Non-pigmented ciliary epithelial cell (primary cell): ENCODE data around the gene FDXACB1.

Experiments
- DNase-seq: peaks from one replicate; pipeline ENCODE4 v3.0.0-alpha.2; 2010; ENCODE audit warnings: low read depth

Gene FDXACB1

GRCh38 chr11:111878849-111879636 lies at the start of gene FDXACB1, which contains the start of gene CFAP68:
Gene FDXACB1, minus strand, starts transcription at chr11:111879165. Its CDS starts 33 bp downstream, at chr11:111879132.
Gene CFAP68, plus strand, starts transcription at chr11:111879541. Its CDS starts 20 bp downstream, at chr11:111879561.
- DNase-seq, result peak; percentile 87

GRCh38 chr11:111926505-111927391 lies 47.8 kb upstream of the FDXACB1 start:
- peak; percentile 90 for DNase-seq

GRCh38 chr11:111925953-111926352 lies 47.0 kb upstream of the FDXACB1 start:
- DNase-seq, result no peak

- DNase-seq, result no peak
Observed at GRCh38 chr11:111923951-111924350, 45.0 kb upstream of the FDXACB1 start.

GRCh38 chr11:111923351-111923788 lies 44.4 kb upstream of the FDXACB1 start:
- no peak for DNase-seq

GRCh38 chr11:111922803-111923202 lies 43.8 kb upstream of the FDXACB1 start:
- no peak for DNase-seq

- DNase-seq, result no peak
Observed at GRCh38 chr11:111921541-111922230, 42.7 kb upstream of the FDXACB1 start.

GRCh38 chr11:111920908-111921307 lies 41.9 kb upstream of the FDXACB1 start:
- no peak for DNase-seq

GRCh38 chr11:111918390-111919256 lies 39.7 kb upstream of the FDXACB1 start, which contains the start of gene C11orf52:
Gene C11orf52, plus strand, starts transcription at chr11:111918913. Its CDS starts 60 bp downstream, at chr11:111918973.
- DNase-seq, result no peak

GRCh38 chr11:111917788-111918187 lies 38.8 kb upstream of the FDXACB1 start:
- no peak for DNase-seq

GRCh38 chr11:111917312-111917711 lies 38.3 kb upstream of the FDXACB1 start:
- no peak for DNase-seq

- DNase-seq, result no peak
Observed at GRCh38 chr11:111916768-111917167, 37.8 kb upstream of the FDXACB1 start.

- no peak for DNase-seq
Observed at GRCh38 chr11:111913997-111914396, 35.0 kb upstream of the FDXACB1 start.

- no peak for DNase-seq
Observed at GRCh38 chr11:111913031-111913861, 34.3 kb upstream of the FDXACB1 start.

GRCh38 chr11:111912535-111912934 lies 33.6 kb upstream of the FDXACB1 start, which contains the start of gene HSPB2:
Gene HSPB2, plus strand, starts transcription at chr11:111912734. Its CDS starts 96 bp downstream, at chr11:111912830.
- no peak for DNase-seq

GRCh38 chr11:111911563-111912401 lies 32.8 kb upstream of the FDXACB1 start, which contains the start of gene CRYAB:
Gene CRYAB, minus strand, starts transcription at chr11:111911770. Its CDS starts 46 bp downstream, at chr11:111911724.
- DNase-seq, result no peak

GRCh38 chr11:111910676-111911562 lies 32.0 kb upstream of the FDXACB1 start:
- DNase-seq, result no peak

GRCh38 chr11:111909378-111909777 lies 30.4 kb upstream of the FDXACB1 start:
- no peak for DNase-seq
